Endothelial cell of umbilical vein (primary cell): ENCODE measurements around the gene EDN2. TPM values are rescaled to one million over a fixed set of nuclear protein-coding genes. Genes with fewer than 3 reads are reported as not detected.

Experiments used
- BruUV-seq: library from RNA; stranded (reverse); fragments of 400-500 nt; replicated peaks from 2 replicates; lab custom pipeline; 2021; lab: Mats Ljungman, UMichigan
- CTCF ChIA-PET: fragments of 300-600, 350-600 bp; sonication (Branson Sonifier 250); formaldehyde crosslinking; loops from one replicate; lab custom pipeline; 2021; ENCODE audit warnings: antibody characterized with exemption, inconsistent platforms; lab: Charles Lee
- POLR2A ChIA-PET: fragments of 300-600, 350-600 bp; sonication (Branson Sonifier 250); formaldehyde crosslinking; loops from one replicate; lab custom pipeline; 2021; ENCODE audit warnings: antibody characterized with exemption, inconsistent platforms; lab: Charles Lee
- DNase-seq: peaks from one replicate; pipeline ENCODE4 v3.0.0-alpha.2; 2011; ENCODE audit warnings: low read depth, low spot score
- FAIRE-seq: peaks from 2 replicates; lab custom pipeline; 2011; peaks lifted over from hg19 to GRCh38; lab: Jason Lieb, UNC
- H2AFZ ChIP-seq: 2 replicates; pipeline ENCODE4 v1.6.0; 2012; ENCODE audit warnings: low read depth, low read length, control low read depth, inconsistent platforms
- H3K27ac ChIP-seq: 2 replicates; pipeline ENCODE4 v1.5.1; 2011; ENCODE audit warnings: low read depth, mild to moderate bottlenecking, control low read depth, low read length, moderate library complexity; ENCODE audit not compliant: insufficient read depth
- H3K27me3 ChIP-seq, 2 experiments: 2 replicates each; pipeline versions ENCODE4 v1.6.0 to v1.6.1; 2011; ENCODE audit warnings: low read length in 2 of 2, mixed read lengths in 1 of 2; ENCODE audit not compliant: control insufficient read depth in 2 of 2, insufficient read depth in 2 of 2
- H3K36me3 ChIP-seq, 2 experiments: 2 replicates in 1 of 2; 3 replicates in 1 of 2; pipeline ENCODE4 v1.5.1; 2011; ENCODE audit warnings: low read length in 2 of 2, mild to moderate bottlenecking in 1 of 2, moderate library complexity in 1 of 2; ENCODE audit not compliant: control insufficient read depth in 2 of 2, insufficient read depth in 2 of 2; ENCODE audit errors: extremely low read depth in 1 of 2
- H3K4me1 ChIP-seq: 3 replicates; pipeline ENCODE4 v1.5.1; 2011; ENCODE audit warnings: mild to moderate bottlenecking, low read length; ENCODE audit not compliant: control insufficient read depth, insufficient read depth; ENCODE audit errors: extremely low read depth
- H3K4me2 ChIP-seq: 2 replicates; pipeline ENCODE4 v1.6.1; 2011; ENCODE audit warnings: low read length, control low read depth, mixed read lengths; ENCODE audit not compliant: insufficient read depth
- H3K4me3 ChIP-seq, 3 experiments: fragments of 200-600 bp in 1 of 3; sonication (generic), shearing (Covaris generic) in 1 of 3; replicated peaks in 1 of 3; 2 replicates each; pipeline ENCODE4 v1.5.1; 2011 to 2016; ENCODE audit warnings: control low read depth in 3 of 3, low read length in 3 of 3, mild to moderate bottlenecking in 2 of 3, inconsistent platforms in 1 of 3, low read depth in 1 of 3, moderate library complexity in 1 of 3; ENCODE audit not compliant: insufficient read depth in 1 of 3
- H3K79me2 ChIP-seq: 2 replicates; pipeline ENCODE4 v1.6.0; 2012; ENCODE audit warnings: low read length, inconsistent platforms; ENCODE audit not compliant: control insufficient read depth, insufficient read depth
- H3K9ac ChIP-seq: replicated peaks from 2 replicates; pipeline ENCODE3; 2011; ENCODE audit warnings: low read length, control low read depth; ENCODE audit not compliant: insufficient read depth; ENCODE audit errors: extremely low read depth
- H3K9me1 ChIP-seq: replicated peaks from 3 replicates; pipeline ENCODE4 v1.6.0; 2011; ENCODE audit warnings: mild to moderate bottlenecking, low read length; ENCODE audit not compliant: control insufficient read depth, insufficient read depth; ENCODE audit errors: extremely low read depth
- H3K9me3 ChIP-seq: replicated peaks from 2 replicates; pipeline ENCODE4 v1.5.1; 2012; ENCODE audit warnings: low read length, inconsistent platforms; ENCODE audit not compliant: control insufficient read depth, insufficient read depth
- H4K20me1 ChIP-seq: replicated peaks from 2 replicates; pipeline ENCODE3; 2011; ENCODE audit warnings: mild to moderate bottlenecking, low read length; ENCODE audit not compliant: control insufficient read depth, insufficient read depth; ENCODE audit errors: extremely low read depth
- EZH2 ChIP-seq: IDR thresholded peaks from 2 replicates; pipeline ENCODE4 v1.6.1; 2012; ENCODE audit warnings: borderline replicate concordance, low read depth, mild to moderate bottlenecking, moderate library complexity, low read length, inconsistent platforms; ENCODE audit not compliant: severe bottlenecking
- FOS ChIP-seq: IDR thresholded peaks from 2 replicates; pipeline ENCODE4 v1.6.1; 2011; ENCODE audit warnings: mild to moderate bottlenecking, low read length, moderate library complexity, borderline replicate concordance; ENCODE audit not compliant: insufficient read depth
- GATA2 ChIP-seq: IDR thresholded peaks from 2 replicates; pipeline ENCODE4 v1.7.0; 2011; ENCODE audit warnings: low read depth, mild to moderate bottlenecking, moderate library complexity, mixed read lengths, low read length; ENCODE audit not compliant: insufficient read length, insufficient read depth
- JUN ChIP-seq: IDR thresholded peaks from 2 replicates; pipeline ENCODE4 v1.6.1; 2011; ENCODE audit warnings: borderline replicate concordance, low read depth; ENCODE audit not compliant: insufficient read length, insufficient read depth
- MYC ChIP-seq: IDR thresholded peaks from one replicate; pipeline ENCODE4 v1.6.1; 2011; ENCODE audit warnings: mild to moderate bottlenecking, low read depth, low read length
- POLR2A ChIP-seq: IDR thresholded peaks from 2 replicates; pipeline ENCODE4 v1.6.1; 2012; ENCODE audit warnings: low read depth, mild to moderate bottlenecking, control low read depth, low read length
- POLR2AphosphoS5 ChIP-seq: IDR thresholded peaks from 2 replicates; pipeline ENCODE4 v1.6.1; 2012; ENCODE audit warnings: low read depth, mild to moderate bottlenecking, control low read depth, low read length, moderate library complexity; ENCODE audit not compliant: insufficient read depth
- dilution Hi-C: fragments of 300-500 bp; cut with MboI; formaldehyde crosslinking; loops from one replicate; pipeline ENCODE4 v1.15.0; 2019; ENCODE audit warnings: low sequenced_read_pairs; ENCODE audit not compliant: extremely low pct_ligation_motif_present
- intact Hi-C: fragments of 100-400 bp; cut with micrococcal nuclease; formaldehyde crosslinking; loops from one replicate; pipeline ENCODE4 v1.10.0; 2022
- polyA plus RNA-seq, 4 experiments: library from polyadenylated mRNA; depleted of rRNA in 3 of 4; stranded (reverse) in 3 of 4; unstranded in 1 of 4; fragments of >200 nt; gene quantifications; 2 replicates each; pipeline versions ENCODE4 v1.2.1 to v1.2.3, GENCODE V29; 2011 to 2012; ENCODE audit warnings: missing spikeins in 1 of 4
- total RNA-seq: library from RNA; stranded (reverse); gene quantifications from 2 replicates; pipeline ENCODE4 v1.2.3, GENCODE V29; 2021
- TF ChIP-seq, protein P1 (sequence below): IDR thresholded peaks from 2 replicates; pipeline ENCODE4 v1.6.1; 2011; ENCODE audit not compliant: insufficient read depth, insufficient read length
- TF ChIP-seq, protein P2 (sequence below), 2 donors: IDR thresholded peaks; 1 replicate in 1 of 2; 2 replicates in 1 of 2; pipeline ENCODE4 v1.5.1; 2011; ENCODE audit warnings: low read length in 2 of 2, mild to moderate bottlenecking in 2 of 2, moderate library complexity in 2 of 2, control low read depth in 1 of 2, inconsistent platforms in 1 of 2, low read depth in 1 of 2; ENCODE audit not compliant: insufficient read depth in 1 of 2; ENCODE audit errors: extremely low read depth in 1 of 2

The EDN2 gene
- total and polyA plus RNA-seq, 2 donors (not counting 3 experiments of a cell fraction or from before 2014, with no cell fraction given): not detected

DNA sequence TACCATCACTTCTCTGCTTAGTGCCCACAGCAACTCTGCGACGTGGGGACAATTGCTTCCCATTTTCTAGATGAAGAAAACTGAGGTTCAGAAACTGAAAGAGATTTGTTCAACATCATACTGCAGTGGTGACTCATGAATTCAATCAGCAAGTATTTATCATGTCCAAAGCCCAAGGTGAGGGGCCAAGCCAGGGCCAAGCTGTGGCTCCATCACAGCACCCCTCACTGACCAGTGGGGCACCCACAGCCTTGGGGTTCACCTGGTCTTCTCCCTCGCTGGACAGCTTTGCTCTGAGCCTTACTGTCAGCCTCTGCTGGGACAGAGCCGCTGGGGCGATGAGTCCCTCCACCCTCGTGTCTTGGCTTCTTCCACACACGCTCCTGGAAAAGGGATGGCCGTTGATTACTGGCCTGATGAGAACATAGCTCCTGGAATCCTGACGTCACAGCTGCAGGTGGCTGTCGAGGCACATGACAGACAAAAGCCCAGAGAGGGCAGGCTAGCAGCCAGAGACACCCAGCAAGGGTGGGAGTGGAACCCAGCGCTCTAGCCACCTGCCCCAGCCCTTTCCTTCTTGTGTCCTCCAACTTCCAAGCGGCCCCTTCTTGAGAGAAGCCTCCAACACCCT, 6.2 kb downstream of the EDN2 start:
- ChIA-PET CTCF (interaction anchor here (4.2 kb wide), 1 partner anchor 14 kb away, joined by 16 read pairs; no protein-coding TSS in a partner anchor), POLR2A (no interaction called here)
- intact Hi-C loops: no loop called here

More for the DNA sequence above, 6.2 kb downstream of the EDN2 start:
- no peak for TF ChIP-seq MYC
- TF ChIP-seq, protein P1, sequence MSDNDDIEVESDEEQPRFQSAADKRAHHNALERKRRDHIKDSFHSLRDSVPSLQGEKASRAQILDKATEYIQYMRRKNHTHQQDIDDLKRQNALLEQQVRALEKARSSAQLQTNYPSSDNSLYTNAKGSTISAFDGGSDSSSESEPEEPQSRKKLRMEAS: no peak
- no peak for TF ChIP-seq EZH2
- TF ChIP-seq JUN: no peak
- TF ChIP-seq GATA2: no peak
- no peak for TF ChIP-seq POLR2AphosphoS5
- no peak for TF ChIP-seq POLR2A
- TF ChIP-seq, protein P2, sequence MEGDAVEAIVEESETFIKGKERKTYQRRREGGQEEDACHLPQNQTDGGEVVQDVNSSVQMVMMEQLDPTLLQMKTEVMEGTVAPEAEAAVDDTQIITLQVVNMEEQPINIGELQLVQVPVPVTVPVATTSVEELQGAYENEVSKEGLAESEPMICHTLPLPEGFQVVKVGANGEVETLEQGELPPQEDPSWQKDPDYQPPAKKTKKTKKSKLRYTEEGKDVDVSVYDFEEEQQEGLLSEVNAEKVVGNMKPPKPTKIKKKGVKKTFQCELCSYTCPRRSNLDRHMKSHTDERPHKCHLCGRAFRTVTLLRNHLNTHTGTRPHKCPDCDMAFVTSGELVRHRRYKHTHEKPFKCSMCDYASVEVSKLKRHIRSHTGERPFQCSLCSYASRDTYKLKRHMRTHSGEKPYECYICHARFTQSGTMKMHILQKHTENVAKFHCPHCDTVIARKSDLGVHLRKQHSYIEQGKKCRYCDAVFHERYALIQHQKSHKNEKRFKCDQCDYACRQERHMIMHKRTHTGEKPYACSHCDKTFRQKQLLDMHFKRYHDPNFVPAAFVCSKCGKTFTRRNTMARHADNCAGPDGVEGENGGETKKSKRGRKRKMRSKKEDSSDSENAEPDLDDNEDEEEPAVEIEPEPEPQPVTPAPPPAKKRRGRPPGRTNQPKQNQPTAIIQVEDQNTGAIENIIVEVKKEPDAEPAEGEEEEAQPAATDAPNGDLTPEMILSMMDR (IDR thresholded peaks at IDR 0.05; ENCODE audit: extremely low read depth in 1 of 2, insufficient read depth in 1 of 2, low read depth in 1 of 2, low read length in 2 of 2): no peak
- TF ChIP-seq FOS: no peak
- Histone ChIP-seq H2AFZ (no peak overlapping the region), H3K27me3 (no peaks in the 10 kb centered on the region), H3K9me1 (no peaks in the 10 kb centered on the region), H3K4me3 (no peak overlapping the region), H3K9me3 (no peaks in the 10 kb centered on the region), H3K9ac (no peak overlapping the region), H3K4me1 (no peaks in the 10 kb centered on the region), H3K27ac (no peak overlapping the region), H3K79me2 (no peaks in the 10 kb centered on the region), H4K20me1 (no peaks in the 10 kb centered on the region), H3K4me2 (no peak overlapping the region), H3K36me3 (no peaks in the 10 kb centered on the region)
- BruUV-seq: no TSS peak
- no peak for FAIRE-seq
- dilution Hi-C loops: no loop called here
- no peak for DNase-seq
